ENCODE results near the gene PTPRZ1.

PTPRZ1 gene

DNA sequence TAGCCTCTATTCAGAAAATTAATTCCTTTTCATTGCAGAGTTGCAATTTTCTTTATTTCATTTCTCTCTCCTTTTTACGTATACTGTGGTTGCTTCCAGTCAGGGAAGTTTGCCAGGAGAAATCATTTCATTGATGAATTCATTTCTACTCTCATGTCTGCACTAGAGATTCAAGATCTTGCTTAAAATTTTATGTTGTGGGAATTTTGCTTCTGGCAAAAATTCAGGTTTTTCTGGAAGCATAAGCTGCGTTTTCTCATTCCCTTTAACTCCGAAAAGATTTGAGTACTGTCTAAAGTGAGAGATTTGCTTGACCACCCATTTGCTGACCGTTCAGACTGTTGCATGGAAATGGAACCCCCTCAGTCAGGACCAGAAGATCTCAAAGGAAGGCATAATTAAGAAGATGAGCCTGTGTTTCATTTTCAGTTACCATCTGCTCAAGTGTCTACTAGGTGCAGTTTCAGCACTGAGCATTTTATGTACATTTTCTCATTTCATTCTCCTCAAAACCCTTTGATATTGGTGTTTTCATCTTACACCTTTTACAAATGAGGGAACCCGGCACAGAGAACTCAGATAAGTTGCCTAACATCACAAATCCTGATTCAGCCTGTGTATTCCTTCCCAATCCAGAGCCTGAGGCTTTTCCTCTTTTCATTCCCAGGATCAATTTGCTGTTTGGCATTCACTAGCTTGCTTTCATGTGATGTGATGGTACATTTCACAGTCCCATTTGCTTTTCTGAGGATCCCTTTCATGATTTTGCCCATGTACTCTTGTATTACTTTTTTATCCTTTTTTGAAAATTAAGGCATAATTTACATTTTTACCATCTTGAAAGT is 3.9 kb downstream of the PTPRZ1 start:
- TF ChIP-seq GATA2 (IDR thresholded peaks at IDR 0.05; ENCODE audit: low read depth, low read length) (no peak), GATA3 (IDR thresholded peaks at IDR 0.05; ENCODE audit: low read depth, low read length) (no peak)

DNA sequence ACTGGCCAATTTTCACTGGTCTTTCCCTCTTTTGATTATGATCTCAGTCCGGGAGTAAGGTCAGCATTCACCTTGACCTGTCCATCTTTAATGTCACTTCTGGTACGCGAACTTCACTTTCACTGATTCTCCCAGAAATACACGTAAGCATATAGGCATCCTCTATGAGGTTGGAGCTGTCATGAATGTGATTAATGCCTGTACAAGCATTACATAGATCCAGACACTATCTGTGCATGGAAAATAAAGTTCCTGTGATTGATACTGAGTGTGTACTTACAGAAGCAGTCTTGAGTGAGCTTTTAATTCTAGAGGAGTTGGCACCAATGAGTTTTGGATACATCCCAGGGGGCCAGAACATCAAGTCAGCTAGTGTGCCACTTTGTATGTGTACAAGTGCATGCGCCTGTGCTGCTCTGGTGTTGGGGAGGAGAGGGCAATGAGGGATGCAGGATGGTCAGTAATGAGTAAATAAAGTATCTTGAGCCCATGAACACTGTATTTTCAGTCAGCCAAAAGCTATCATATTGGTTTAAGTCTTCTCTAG is 6.0 kb downstream of the PTPRZ1 start:
- TF ChIP-seq GATA3 (IDR thresholded peaks at IDR 0.05; ENCODE audit: low read depth, low read length): no peak
- TF ChIP-seq GATA2 (IDR thresholded peaks at IDR 0.05; ENCODE audit: low read depth, low read length): no peak

GRCh38 chr7:121879544-121879943 is 6.6 kb downstream of the PTPRZ1 start:
- TF ChIP-seq GATA3 (IDR thresholded peaks at IDR 0.05; ENCODE audit: low read depth, low read length) (no peak), GATA2 (IDR thresholded peaks at IDR 0.05; ENCODE audit: low read depth, low read length) (no peak)

- TF ChIP-seq GATA3 (IDR thresholded peaks at IDR 0.05; ENCODE audit: low read depth, low read length) (no peak), GATA2 (IDR thresholded peaks at IDR 0.05; ENCODE audit: low read depth, low read length) (no peak)
Measured at GRCh38 chr7:121882731-121883130, 9.8 kb downstream of the PTPRZ1 start.

DNA sequence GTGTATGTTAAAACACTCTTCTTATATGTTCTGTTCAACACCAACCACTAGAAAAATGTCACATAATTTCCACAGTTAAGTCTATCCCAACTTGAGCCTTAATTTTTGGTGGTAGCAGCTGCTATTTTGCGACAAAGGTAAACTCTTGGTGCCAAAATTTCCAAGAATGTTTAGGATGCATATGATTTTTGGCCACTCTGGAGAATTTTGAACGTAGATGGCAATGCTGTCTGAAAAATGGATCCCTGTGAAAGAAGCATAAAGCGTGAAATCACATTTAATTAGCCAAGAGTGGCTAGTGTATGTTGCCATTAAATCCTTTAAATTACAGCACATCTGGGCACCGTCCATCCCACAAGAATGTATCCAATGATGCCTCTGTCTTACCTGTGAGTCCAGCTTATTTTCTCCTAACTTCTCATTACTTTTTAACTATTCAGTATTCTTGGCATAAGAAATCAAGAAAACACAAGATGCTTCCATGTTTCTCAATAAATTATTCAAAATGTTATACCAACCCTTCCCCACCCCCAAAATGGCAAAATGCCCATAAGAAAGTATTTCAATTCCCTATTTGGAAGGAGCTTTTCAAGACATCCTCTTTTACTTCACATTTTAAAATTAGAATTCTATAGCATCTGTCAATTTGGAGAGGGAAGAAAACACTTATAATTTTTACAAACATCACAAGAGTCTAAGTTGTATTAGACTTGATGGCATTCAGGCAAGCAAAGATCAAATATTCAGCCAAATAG is 12.4 kb downstream of the PTPRZ1 start:
- TF ChIP-seq GATA2 (IDR thresholded peaks at IDR 0.05; ENCODE audit: low read depth, low read length) (no peak), GATA3 (IDR thresholded peaks at IDR 0.05; ENCODE audit: low read depth, low read length) (no peak)

DNA sequence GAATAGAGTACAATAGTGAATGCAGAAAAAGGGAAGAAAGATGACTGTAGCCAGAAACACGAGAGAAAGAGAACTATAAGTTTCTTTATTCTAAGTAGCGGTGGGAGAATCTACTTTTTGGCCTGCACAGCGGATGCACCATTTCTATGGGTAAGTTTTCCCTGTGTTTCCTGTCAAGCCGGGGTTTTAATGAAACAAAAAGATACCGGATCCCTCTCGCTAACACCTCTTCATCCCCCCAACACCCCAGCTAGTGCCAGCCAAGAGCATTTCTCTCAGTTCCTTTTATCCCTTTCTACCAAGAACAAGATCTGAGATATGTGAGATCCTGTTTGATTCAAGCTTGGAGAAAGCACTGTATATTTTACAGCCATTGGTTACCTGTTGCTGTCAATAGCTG is 14.7 kb downstream of the PTPRZ1 start:
- TF ChIP-seq GATA2 (IDR thresholded peaks at IDR 0.05; ENCODE audit: low read depth, low read length): no peak
- no peak for TF ChIP-seq GATA3 (IDR thresholded peaks at IDR 0.05; ENCODE audit: low read depth, low read length)

DNA sequence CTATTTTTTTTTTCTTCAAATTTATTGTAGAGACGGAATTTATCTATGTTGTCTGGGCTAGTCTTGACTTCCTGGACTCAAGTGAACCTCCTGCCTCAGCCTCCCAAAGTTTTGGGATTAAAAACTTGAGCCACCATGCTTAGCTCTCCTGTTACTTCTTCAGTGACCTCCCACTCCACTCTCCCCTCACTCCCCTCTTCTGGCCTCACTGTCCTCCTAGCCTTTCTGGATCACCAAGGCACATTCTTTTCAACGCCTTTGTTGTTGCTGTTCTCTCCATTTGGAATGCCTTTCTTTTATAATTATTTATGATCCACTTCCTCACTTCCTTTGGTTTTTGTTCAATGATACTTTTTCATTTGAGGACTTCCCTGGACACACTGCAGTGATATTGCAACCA is 17.9 kb downstream of the PTPRZ1 start:
- no peak for TF ChIP-seq GATA2 (IDR thresholded peaks at IDR 0.05; ENCODE audit: low read depth, low read length)
- no peak for TF ChIP-seq GATA3 (IDR thresholded peaks at IDR 0.05; ENCODE audit: low read depth, low read length)

GRCh38 chr7:121891731-121892130 is 18.8 kb downstream of the PTPRZ1 start:
- TF ChIP-seq GATA2 (IDR thresholded peaks at IDR 0.05; ENCODE audit: low read depth, low read length) (no peak), GATA3 (IDR thresholded peaks at IDR 0.05; ENCODE audit: low read depth, low read length) (no peak)

- no peak for TF ChIP-seq GATA2 (IDR thresholded peaks at IDR 0.05; ENCODE audit: low read depth, low read length)
Measured at GRCh38 chr7:121901026-121901425, 28.1 kb downstream of the PTPRZ1 start.

GRCh38 chr7:121904120-121904519 is 31.2 kb downstream of the PTPRZ1 start:
- TF ChIP-seq GATA3 (IDR thresholded peaks at IDR 0.05; ENCODE audit: low read depth, low read length): no peak
- no peak for TF ChIP-seq GATA2 (IDR thresholded peaks at IDR 0.05; ENCODE audit: low read depth, low read length)

DNA sequence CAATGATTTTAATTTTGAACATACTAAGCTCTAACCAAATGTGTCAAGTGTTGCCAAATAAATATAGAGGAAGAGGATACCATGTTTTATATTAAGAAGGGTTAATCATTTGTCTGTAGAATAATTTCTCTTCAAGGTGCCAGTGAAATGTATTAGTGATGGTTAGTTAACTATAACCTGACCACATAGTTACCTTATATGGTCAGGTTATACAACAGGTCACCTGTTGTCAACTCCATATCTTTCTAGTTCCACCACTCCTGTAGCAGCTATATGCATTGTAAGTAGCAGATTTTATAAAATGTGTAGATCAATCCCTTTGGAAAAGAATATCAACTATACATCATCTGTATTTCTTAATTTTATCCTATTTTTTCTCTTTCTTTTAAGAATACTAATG is 35.1 kb downstream of the PTPRZ1 start:
- TF ChIP-seq GATA2 (IDR thresholded peaks at IDR 0.05; ENCODE audit: low read depth, low read length) (no peak), GATA3 (IDR thresholded peaks at IDR 0.05; ENCODE audit: low read depth, low read length) (no peak)

DNA sequence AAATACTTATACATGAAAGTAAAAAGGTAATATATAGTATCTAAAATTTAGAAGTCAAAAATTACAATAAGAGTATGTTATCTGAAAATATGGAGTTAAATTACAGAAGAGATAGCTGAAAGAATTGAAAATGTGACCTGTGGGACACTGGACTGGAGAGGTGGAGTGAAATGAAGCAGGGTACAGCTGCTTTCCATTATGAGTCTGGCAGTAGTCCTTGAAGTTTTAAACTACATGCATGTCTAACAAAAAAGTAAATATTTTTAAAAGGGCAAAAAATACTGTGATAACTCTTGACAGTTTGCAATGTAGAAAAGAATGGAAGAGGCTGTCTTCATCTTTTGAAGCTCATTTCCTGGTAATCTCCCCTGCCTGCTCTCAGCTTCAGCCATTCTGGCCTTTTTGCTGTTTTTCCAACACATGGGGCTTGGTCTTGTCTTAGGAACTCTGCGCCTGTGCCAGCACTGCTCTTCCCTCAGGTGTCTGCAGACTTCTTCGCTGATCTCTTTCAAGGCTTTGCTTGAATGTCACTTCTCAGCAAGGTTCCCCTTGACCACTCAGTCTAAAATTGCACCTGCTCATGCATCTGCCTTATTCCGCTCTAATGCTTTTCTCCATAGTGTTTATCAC is 36.9 kb downstream of the PTPRZ1 start:
- TF ChIP-seq GATA3 (IDR thresholded peaks at IDR 0.05; ENCODE audit: low read depth, low read length) (no peak), GATA2 (IDR thresholded peaks at IDR 0.05; ENCODE audit: low read depth, low read length) (no peak)

DNA sequence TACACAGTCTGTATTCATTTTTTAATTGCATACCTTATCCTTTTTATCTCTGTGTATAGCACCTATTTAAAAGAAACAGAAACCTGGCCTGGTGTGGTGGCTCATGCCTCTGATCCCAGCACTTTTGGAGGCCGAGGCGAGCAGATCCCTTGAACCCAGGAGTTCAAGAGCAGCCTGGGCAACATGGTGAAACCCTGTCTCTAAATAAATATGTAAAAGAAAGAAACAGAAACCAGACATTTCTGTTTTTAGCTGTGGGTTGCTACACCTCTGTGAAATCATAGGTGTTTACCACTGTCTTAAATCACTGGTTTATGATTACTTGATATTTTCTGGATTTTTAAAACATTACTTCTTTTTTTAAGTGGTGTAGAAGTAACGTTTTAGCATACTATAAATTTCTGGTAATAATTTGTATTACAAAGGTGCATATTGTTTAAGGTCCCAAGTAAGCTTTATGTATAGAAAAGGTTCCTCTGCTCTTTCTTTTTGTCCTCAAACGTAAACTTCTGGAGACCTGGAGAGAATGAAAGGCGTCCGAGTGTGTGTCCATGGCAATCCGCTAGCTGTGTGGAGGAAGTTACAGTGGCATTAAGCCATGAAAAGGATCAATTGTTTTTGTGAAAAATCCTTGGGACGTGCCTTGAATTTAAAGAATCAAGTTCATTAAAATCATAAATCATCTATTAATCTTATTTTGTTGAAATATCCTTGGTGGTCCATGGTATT is 41.1 kb downstream of the PTPRZ1 start:
- TF ChIP-seq GATA3 (IDR thresholded peaks at IDR 0.05; ENCODE audit: low read depth, low read length) (no peak), GATA2 (IDR thresholded peaks at IDR 0.05; ENCODE audit: low read depth, low read length) (no peak)
